Pancreas (tissue), 10 donors: Measurements from ENCODE around the gene TSPAN9. TPM values are rescaled to one million over a fixed set of nuclear protein-coding genes. Genes with fewer than 3 reads are reported as not detected.
A peak's percentile ranks its signal among the peaks of the same experiment; 100 is the strongest.

Experiments used
- ATAC-seq, 4 donors: fragments of 200-7000 bp; cut with Tn5 transposase; one replicate each; pipeline versions ENCODE4 v1.8.0 to v1.9.1; 2020; ENCODE audit warnings: mild to moderate bottlenecking in 4 of 4, moderate library complexity in 4 of 4
- DNase-seq, 6 donors: peaks; one replicate each; pipeline ENCODE4 v3.0.0-alpha.2; 2020
- FAIRE-seq: peaks from 2 replicates; lab custom pipeline; 2012; peaks lifted over from hg19 to GRCh38; lab: Jason Lieb, UNC
- H3K27ac ChIP-seq, 4 donors: fragments of 200-600 bp; sonication (generic); 1 replicate in 3 of 4; 2 replicates in 1 of 4; pipeline versions ENCODE4 v1.5.0 to v1.8.0; 2020
- H3K27me3 ChIP-seq, 4 donors: fragments of 200-600 bp; one replicate each; pipeline ENCODE4 v1.8.0; 2021
- H3K36me3 ChIP-seq, 3 donors: fragments of 200-600 bp; sonication (generic) in 1 of 3; one replicate each; pipeline versions ENCODE4 v1.5.0 to v1.8.0; 2020 to 2021
- H3K4me1 ChIP-seq, 3 donors: fragments of 200-600 bp; one replicate each; pipeline ENCODE4 v1.8.0; 2021
- H3K4me3 ChIP-seq, 4 donors: fragments of 200-600 bp; sonication (generic) in 2 of 4; one replicate each; pipeline versions ENCODE4 v1.5.0 to v1.8.0; 2020 to 2021
- H3K9me3 ChIP-seq, 4 donors: fragments of 200-600 bp; one replicate each; pipeline ENCODE4 v1.8.0; 2021
- CTCF ChIP-seq, 4 donors: fragments of 200-600 bp; sonication (generic) in 3 of 4; IDR thresholded peaks; one replicate each; pipeline versions ENCODE4 v1.5.0 to v1.8.0; 2021; ENCODE audit warnings: antibody characterized with exemption in 4 of 4
- WGBS, 2 donors: extraction: QIAGEN DNeasy Blood & Tissue Kit; methylation state at CpG; one replicate each; pipeline ENCODE4 v1.1.7; 2013; 5-methylcytosine and 5-hydroxymethylcytosine counted together
- intact Hi-C, 3 donors: fragments of 100-400 bp; cut with DNase I; formaldehyde crosslinking; loops; one replicate each; pipeline versions ENCODE4 v1.11.1 to v1.14.2; 2022
- polyA plus RNA-seq, 2 donors: library from polyadenylated mRNA; stranded (reverse); fragments of 200-250 nt; gene quantifications; one replicate each; pipeline ENCODE4 v1.2.3, GENCODE V29; 2013
- total RNA-seq, 6 donors: library from RNA; stranded (reverse); fragmentation: NEBNext Ultra II Directional in 4 of 6; extraction: Animal tissue kit (Norgen Biotek cat#: 25700) in 4 of 6; gene quantifications; one replicate each; pipeline versions ENCODE4 v1.2.1 to v1.2.4, GENCODE V29; 2021 to 2023
- donor health status: healthy with polysubstance abuse.
- donor health status: DM: no; HTN: no; CAD: no; lungs with moderate emphysema.
- donor health status: DM: no; HTN: no; CAD: no.
- donor health status: control.
- donor health status: control.
- donor health status: Bipolar disorder and iron deficiency.
- donor health status: DM: yes; HTN: yes; CAD: no.
- donor health status: DM: no; HTN: no; CAD: no.
- donor health status: DM: no; HTN: no; CAD: no.
- donor health status: DM: yes; HTN: yes; CAD: no.

The TSPAN9 gene
- total and polyA plus RNA-seq, 8 donors = 7.8 to 19.5 (median 13.0) TPM

- Histone ChIP-seq H3K36me3 (no peaks in the 10 kb centered on the region), H3K4me3 (no peak overlapping the region), H3K4me1 (no peaks in the 10 kb centered on the region), H3K9me3 (no peaks in the 10 kb centered on the region), H3K27ac (no peak overlapping the region), H3K27me3 (no peaks in the 10 kb centered on the region)
- TF ChIP-seq CTCF (IDR thresholded peaks at IDR 0.05) = no peak
- intact Hi-C loops = no loop called here
- WGBS, 2 donors = 87 to 90% methylated on average over 7 of the region's 7 CpGs
- ATAC-seq = no peak
- no peak for DNase-seq
- no peak for FAIRE-seq
These were observed 22.8 kb upstream of the TSPAN9 start for GRCh38 chr12:3054374-3054773.

GRCh38 chr12:3055026-3055703 is 22.0 kb upstream of the TSPAN9 start:
- WGBS, 2 donors = 76% methylated on average over 12 of the region's 12 CpGs
- TF ChIP-seq CTCF (IDR thresholded peaks at IDR 0.05) = no peak
- FAIRE-seq (no peak), DNase-seq (no peak), ATAC-seq (peak in 2 of 4 donors; percentile 28 to 55)
- no peaks in the 10 kb centered on the region for H3K9me3 ChIP-seq
- H3K4me1 ChIP-seq = no peaks in the 10 kb centered on the region
- H3K27ac ChIP-seq = no peak overlapping the region
- intact Hi-C loops = no loop called here
- H3K27me3 ChIP-seq = no peaks in the 10 kb centered on the region
- H3K4me3 ChIP-seq = no peak overlapping the region
- no peaks in the 10 kb centered on the region for H3K36me3 ChIP-seq

- TF ChIP-seq CTCF (IDR thresholded peaks at IDR 0.05) = no peak
- Histone ChIP-seq H3K9me3 (no peaks in the 10 kb centered on the region), H3K4me3 (no peak overlapping the region), H3K27me3 (no peaks in the 10 kb centered on the region), H3K27ac (no peak overlapping the region), H3K36me3 (no peaks in the 10 kb centered on the region), H3K4me1 (no peaks in the 10 kb centered on the region)
- DNase-seq (no peak), FAIRE-seq (no peak), ATAC-seq (peak in 3 of 4 donors; percentile 31 to 59 (median 53))
- WGBS, 2 donors = 51 to 60% methylated on average over 8 of the region's 8 CpGs
- intact Hi-C loops = no loop called here
These were observed 21.3 kb upstream of the TSPAN9 start for GRCh38 chr12:3055704-3056467.

- no peaks in the 10 kb centered on the region for H3K9me3 ChIP-seq
- no peak for DNase-seq
- FAIRE-seq = no peak
- 70 to 71% methylated on average over 5 of the region's 5 CpGs for WGBS, 2 donors
- H3K27ac ChIP-seq = no peak overlapping the region
- intact Hi-C loops = no loop called here
- H3K36me3 ChIP-seq = no peaks in the 10 kb centered on the region
- no peak for TF ChIP-seq CTCF (IDR thresholded peaks at IDR 0.05)
- no peak for ATAC-seq
- H3K4me3 ChIP-seq = no peak overlapping the region
- H3K4me1 ChIP-seq = peaks cover 0 to 5% (median 0%) of the 10 kb centered on the region in 3 donors
- no peaks in the 10 kb centered on the region for H3K27me3 ChIP-seq
These were observed 16.1 kb upstream of the TSPAN9 start for GRCh38 chr12:3061059-3061458.
